Kidney (tissue), 14 donors: ENCODE measurements around the gene TPP1. TPM values are rescaled to one million over a fixed set of nuclear protein-coding genes. Genes with fewer than 3 reads are reported as not detected.

Source experiments
- DNase-seq, 5 donors: peaks; one replicate each; pipeline ENCODE4 v3.0.0-alpha.2; 2013 to 2020
- FAIRE-seq: peaks from 2 replicates; lab custom pipeline; 2012; peaks lifted over from hg19 to GRCh38; lab: Jason Lieb, UNC
- H3K27ac ChIP-seq, 2 donors: one replicate each; pipeline ENCODE4 v1.7.0; 2013; ENCODE audit warnings: low read depth in 2 of 2, low read length in 2 of 2, inconsistent platforms in 1 of 2
- H3K27me3 ChIP-seq: one replicate; pipeline ENCODE4 v1.7.1; 2013; ENCODE audit warnings: low read length, inconsistent platforms; ENCODE audit not compliant: control insufficient read depth, insufficient read depth
- H3K36me3 ChIP-seq, 3 donors: one replicate each; pipeline versions ENCODE4 v1.7.0 to v1.7.1; 2013; ENCODE audit warnings: low read length in 3 of 3, control low read depth in 1 of 3, inconsistent platforms in 1 of 3; ENCODE audit not compliant: insufficient read depth in 3 of 3, control insufficient read depth in 2 of 3
- H3K4me1 ChIP-seq, 3 donors: one replicate each; pipeline versions ENCODE4 v1.7.0 to v1.7.1; 2013; ENCODE audit warnings: low read length in 3 of 3, inconsistent platforms in 1 of 3, low read depth in 1 of 3; ENCODE audit not compliant: control insufficient read depth in 2 of 3, insufficient read depth in 2 of 3
- H3K4me3 ChIP-seq, 3 donors: one replicate each; pipeline versions ENCODE4 v1.7.0 to v1.8.1; 2013; ENCODE audit warnings: low read length in 3 of 3, control low read depth in 1 of 3, inconsistent platforms in 1 of 3
- H3K9ac ChIP-seq, 3 donors: one replicate each; pipeline versions ENCODE4 v1.7.0 to v1.7.1; 2013; ENCODE audit warnings: low read length in 3 of 3, control low read depth in 1 of 3, inconsistent platforms in 1 of 3
- H3K9me3 ChIP-seq, 3 donors: one replicate each; pipeline versions ENCODE4 v1.7.0 to v1.7.1; 2013; ENCODE audit warnings: low read length in 3 of 3, control low read depth in 1 of 3, inconsistent platforms in 1 of 3; ENCODE audit not compliant: control insufficient read depth in 2 of 3, insufficient read depth in 1 of 3
- CTCF ChIP-seq: IDR thresholded peaks from 3 replicates; pipeline ENCODE4 v1.5.1; 2012; ENCODE audit warnings: mild to moderate bottlenecking, moderate library complexity, borderline replicate concordance; ENCODE audit not compliant: insufficient read depth; ENCODE audit errors: extremely low read depth
- intact Hi-C: fragments of 100-400 bp; cut with DNase I; formaldehyde crosslinking; loops from one replicate; pipeline ENCODE4 v1.11.1; 2022
- polyA plus RNA-seq: library from polyadenylated mRNA; stranded (reverse); fragments of 350-450 nt; fragmentation: Illumina TruSeq; extraction: RNeasy Lipid Tissue Mini Kit (QIAGEN cat#74804); gene quantifications from one replicate; pipeline ENCODE4 v1.2.3, GENCODE V29; 2014; ENCODE audit warnings: low read depth, low replicate concordance; ENCODE audit not compliant: insufficient read depth
- total RNA-seq: library from RNA; stranded (reverse); fragmentation: NEBNext Ultra II Directional; extraction: Animal tissue kit (Norgen Biotek cat#: 25700); gene quantifications from one replicate; pipeline ENCODE4 v1.2.1, GENCODE V29; 2021
- donor health status: control.
- donor health status: control.
- donor health status: control.
- donor health status: control.
- donor health status: control.
- donor health status: DM: yes; HTN: yes; CAD: no.
- donor health status: Normal renal cell carcinoma (clear cell type).

TPP1 gene
- total and polyA plus RNA-seq, 2 donors from 2014 or later, result 84.2 to 115 TPM

GRCh38 chr11:6654281-6655019 lies 35.2 kb upstream of the TPP1 start:
- peak overlapping the region in 1 of 2 donors; percentile 43 for H3K27ac ChIP-seq
- no peaks in the 10 kb centered on the region for H3K27me3 ChIP-seq
- TF ChIP-seq CTCF, result no peak
- intact Hi-C loops, result no loop called here
- peak overlapping the region; percentile 26 to 95 (median 55) for H3K4me3 ChIP-seq
- H3K36me3 ChIP-seq, result no peaks in the 10 kb centered on the region
- FAIRE-seq (no peak), DNase-seq (peak in 3 of 5 donors; percentile 30 to 74 (median 73))
- H3K9me3 ChIP-seq, result no peaks in the 10 kb centered on the region
- peak overlapping the region in 1 of 3 donors; percentile 95 for H3K9ac ChIP-seq
- peaks cover 0 to 3% (median 0%) of the 10 kb centered on the region in 3 donors for H3K4me1 ChIP-seq

- Histone ChIP-seq H3K4me1 (peaks cover 0 to 3% (median 0%) of the 10 kb centered on the region in 3 donors), H3K9ac (no peak overlapping the region), H3K36me3 (no peaks in the 10 kb centered on the region), H3K9me3 (no peaks in the 10 kb centered on the region), H3K27ac (no peak overlapping the region), H3K4me3 (no peak overlapping the region), H3K27me3 (no peaks in the 10 kb centered on the region)
- no peak for TF ChIP-seq CTCF
- intact Hi-C loops, result no loop called here
- DNase-seq (no peak), FAIRE-seq (no peak)
These were observed 34.4 kb upstream of the TPP1 start for GRCh38 chr11:6653656-6654055.

GRCh38 chr11:6653097-6653496 lies 33.9 kb upstream of the TPP1 start:
- no peaks in the 10 kb centered on the region for H3K9me3 ChIP-seq
- DNase-seq (no peak), FAIRE-seq (no peak)
- intact Hi-C loops, result no loop called here
- H3K4me3 ChIP-seq, result no peak overlapping the region
- no peaks in the 10 kb centered on the region for H3K36me3 ChIP-seq
- H3K4me1 ChIP-seq, result peaks cover 0 to 3% (median 0%) of the 10 kb centered on the region in 3 donors
- H3K9ac ChIP-seq, result no peak overlapping the region
- H3K27ac ChIP-seq, result no peak overlapping the region
- TF ChIP-seq CTCF, result no peak
- no peaks in the 10 kb centered on the region for H3K27me3 ChIP-seq
